GM19452 (cell line): ENCODE data around the gene HNRNPM.

Experiments
- ATAC-seq: cut with Tn5 transposase; IDR thresholded peaks from one replicate; pipeline ENCODE4 v1.9.1; 2021; ENCODE audit not compliant: unreplicated experiment

The HNRNPM gene

GRCh38 chr19:8483165-8483564 is 38.4 kb downstream of the HNRNPM start:
- ATAC-seq, result no peak

GRCh38 chr19:8484331-8484894 is 39.6 kb downstream of the HNRNPM start:
- no peak for ATAC-seq

- ATAC-seq, result no peak
These were observed 41.0 kb downstream of the HNRNPM start for GRCh38 chr19:8485561-8486371.

GRCh38 chr19:8486661-8487136 is 41.9 kb downstream of the HNRNPM start:
- ATAC-seq, result no peak

GRCh38 chr19:8487137-8487851 is 42.5 kb downstream of the HNRNPM start:
- ATAC-seq, result no peak

- no peak for ATAC-seq
These were observed 43.6 kb downstream of the HNRNPM start for GRCh38 chr19:8488365-8488764.

- ATAC-seq, result no peak
These were observed 45.0 kb downstream of the HNRNPM start for GRCh38 chr19:8489561-8490394.

GRCh38 chr19:8490395-8490760 is 45.6 kb downstream of the HNRNPM start:
- ATAC-seq, result no peak

- ATAC-seq, result no peak
These were observed 46.1 kb downstream of the HNRNPM start for GRCh38 chr19:8490873-8491272.

GRCh38 chr19:8491574-8491973 is 46.8 kb downstream of the HNRNPM start:
- no peak for ATAC-seq

GRCh38 chr19:8494158-8494557 is 49.4 kb downstream of the HNRNPM start:
- ATAC-seq, result no peak

- no peak for ATAC-seq
These were observed 53.5 kb downstream of the HNRNPM start for GRCh38 chr19:8498295-8498694.

- ATAC-seq, result no peak
These were observed 54.5 kb downstream of the HNRNPM start for GRCh38 chr19:8499048-8499833.

GRCh38 chr19:8500158-8500557 is 55.4 kb downstream of the HNRNPM start:
- ATAC-seq, result no peak

GRCh38 chr19:8501516-8501915 is 56.7 kb downstream of the HNRNPM start:
- ATAC-seq, result no peak

GRCh38 chr19:8501981-8502380 is 57.2 kb downstream of the HNRNPM start:
- no peak for ATAC-seq

- ATAC-seq, result no peak
These were observed 58.7 kb downstream of the HNRNPM start for GRCh38 chr19:8503510-8503909.

- ATAC-seq, result no peak
These were observed 59.4 kb downstream of the HNRNPM start for GRCh38 chr19:8504171-8504570.

GRCh38 chr19:8504919-8505318 is 60.1 kb downstream of the HNRNPM start:
- ATAC-seq, result no peak

- no peak for ATAC-seq
These were observed 61.1 kb downstream of the HNRNPM start for GRCh38 chr19:8505680-8506401.
